Measurements from ENCODE around the gene ZBTB47. TPM values are rescaled to one million over a fixed set of nuclear protein-coding genes. Genes with fewer than 3 reads are reported as not detected.
A peak's percentile ranks its signal among the peaks of the same experiment; 100 is the strongest.

Gene ZBTB47
- 0.11 TPM for polyA plus RNA-seq

DNA sequence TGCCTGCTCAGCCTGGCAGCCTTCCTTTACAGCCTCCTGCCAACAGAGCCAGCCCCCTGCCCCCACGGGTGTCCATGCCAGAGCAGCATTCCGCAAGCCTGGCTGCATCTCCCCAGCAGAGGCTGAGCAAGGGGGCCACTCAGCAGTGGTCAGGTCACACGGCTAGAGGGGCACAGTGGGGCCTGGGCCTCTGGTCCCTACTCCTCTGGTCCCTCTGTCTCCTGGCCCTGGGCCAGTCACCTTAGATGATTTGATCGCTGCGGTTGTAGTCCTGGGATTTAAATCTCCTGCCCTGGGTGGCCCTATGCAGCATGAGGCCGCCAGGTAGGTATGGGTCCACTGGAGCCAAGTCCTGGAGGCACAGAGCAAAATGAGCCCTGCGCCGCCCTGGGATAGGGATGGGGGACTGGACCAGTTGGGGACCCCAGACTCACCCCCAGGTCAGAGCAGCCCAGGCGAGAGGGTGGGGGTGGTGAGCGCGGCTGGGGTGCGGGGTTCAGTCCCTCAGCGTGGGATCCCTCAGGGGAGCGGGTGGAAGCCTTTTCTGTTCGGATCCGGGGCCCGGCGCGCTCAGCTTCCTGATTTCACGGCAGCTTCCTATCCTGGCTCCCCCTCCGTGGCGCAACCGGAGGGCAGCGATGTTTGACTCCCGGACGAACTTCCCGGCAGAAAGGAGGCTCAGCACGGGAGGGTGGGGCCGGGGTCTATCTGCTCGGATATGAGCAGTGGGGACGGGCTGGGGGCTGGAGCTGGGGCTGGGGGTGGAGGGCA, at the start of gene ZBTB47:
ZBTB47 (plus strand) TSS at position 138 of the 771 bp plus-strand sequence. CDS start 4,659 bp downstream, outside the sequence.
- Mint-ChIP-seq H3K36me3 (no peaks in the 10 kb centered on the region), H3K4me3 (peak within 1 kb of the TSS; percentile 28 to 94 (median 84)), H3K9me3 (peaks cover 0 to 1% (median 0%) of the 10 kb centered on the region in 3 donors), H3K4me1 (peaks cover 8 to 15% (median 13%) of the 10 kb centered on the region in 3 donors), H3K27me3 (peaks cover 2% of the 10 kb centered on the region), H3K27ac (peak within 1 kb of the TSS in 1 of 3 donors; percentile 47)

DNA sequence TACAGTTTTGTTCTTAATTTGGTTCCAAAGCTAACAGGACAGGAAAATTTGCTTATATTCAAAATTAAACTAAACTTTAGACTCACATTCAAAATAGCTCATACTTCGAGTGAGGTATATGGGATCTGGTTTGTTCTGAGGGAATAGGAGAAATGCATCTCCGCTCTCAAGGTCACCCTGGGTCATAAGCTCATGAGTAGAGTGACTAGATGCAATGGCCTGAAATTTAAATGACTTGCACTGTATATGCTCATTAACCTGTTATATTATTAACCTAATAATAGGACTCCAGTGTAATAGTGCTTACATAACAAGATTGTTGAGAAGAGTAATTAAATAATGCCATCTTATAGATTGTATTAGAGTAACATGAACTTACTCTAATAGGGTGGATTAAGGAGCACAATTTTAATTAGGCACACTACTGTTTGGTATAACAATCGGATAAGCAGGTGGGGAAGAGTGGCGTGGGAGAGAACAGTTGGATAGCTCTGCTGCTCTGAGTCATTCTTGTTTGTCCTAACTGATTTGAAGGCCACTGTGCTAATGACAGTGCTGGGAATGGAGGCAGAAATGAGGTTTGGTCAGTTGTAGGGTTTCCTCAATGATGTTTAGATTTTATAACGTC, 47.8 kb upstream of the ZBTB47 start:
- Mint-ChIP-seq H3K4me3 (no peak overlapping the region), H3K4me1 (peaks cover 31 to 42% (median 40%) of the 10 kb centered on the region in 3 donors), H3K9me3 (peaks cover 2 to 4% (median 2%) of the 10 kb centered on the region in 3 donors), H3K27ac (peak overlapping the region in 1 of 3 donors; percentile 7), H3K27me3 (no peaks in the 10 kb centered on the region), H3K36me3 (peaks cover 6% of the 10 kb centered on the region)

DNA sequence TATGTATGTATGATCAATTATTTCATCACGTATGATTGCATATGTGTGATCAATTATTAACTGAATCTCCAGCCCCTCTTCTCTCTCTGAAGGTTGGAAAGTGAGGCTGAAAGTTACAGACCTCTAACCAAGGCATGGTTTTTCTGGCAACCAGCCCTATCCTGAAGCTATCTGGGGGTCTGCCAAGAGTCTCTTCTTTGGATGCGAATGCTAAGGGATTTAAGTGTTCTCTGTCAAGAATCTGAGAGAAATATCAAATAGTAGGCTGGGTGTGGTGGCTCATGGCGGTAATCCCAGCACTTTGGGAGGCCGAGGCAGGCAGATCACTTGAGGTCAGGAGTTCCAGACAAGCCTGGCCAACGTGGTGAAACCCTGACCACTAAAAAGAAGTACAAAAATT, 44.9 kb upstream of the ZBTB47 start:
- peaks cover 0 to 4% (median 2%) of the 10 kb centered on the region in 3 donors for H3K9me3 Mint-ChIP-seq
- peaks cover 35 to 48% (median 43%) of the 10 kb centered on the region in 3 donors for H3K4me1 Mint-ChIP-seq
- H3K36me3 Mint-ChIP-seq = peaks cover 6% of the 10 kb centered on the region
- H3K27me3 Mint-ChIP-seq = no peaks in the 10 kb centered on the region
- H3K4me3 Mint-ChIP-seq = no peak overlapping the region
- H3K27ac Mint-ChIP-seq = peak overlapping the region in 1 of 3 donors; percentile 25

DNA sequence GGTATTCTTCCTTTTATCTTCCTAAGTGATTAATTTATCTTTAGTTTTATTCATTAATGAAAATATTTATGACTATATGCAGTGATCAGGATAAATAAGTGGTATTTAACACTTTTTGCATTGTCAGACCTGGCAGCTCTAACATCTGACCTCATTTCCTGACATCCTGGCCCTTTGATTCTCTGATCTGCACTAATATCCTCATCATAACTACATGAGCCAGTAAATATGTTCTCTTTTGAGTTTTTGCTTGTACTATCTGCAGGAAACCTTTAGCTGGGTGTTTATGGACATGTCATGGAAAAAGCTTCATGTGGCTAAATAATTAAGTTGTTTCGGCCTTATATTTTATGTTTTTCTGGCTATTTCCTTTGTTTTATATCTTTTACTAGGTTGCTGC, 42.5 kb upstream of the ZBTB47 start:
- peaks cover 29 to 44% (median 31%) of the 10 kb centered on the region in 3 donors for H3K4me1 Mint-ChIP-seq
- no peaks in the 10 kb centered on the region for H3K27me3 Mint-ChIP-seq
- H3K27ac Mint-ChIP-seq = no peak overlapping the region
- no peaks in the 10 kb centered on the region for H3K9me3 Mint-ChIP-seq
- H3K4me3 Mint-ChIP-seq = peak overlapping the region in 1 of 4 donors; percentile 61
- H3K36me3 Mint-ChIP-seq = peaks cover 4% of the 10 kb centered on the region

DNA sequence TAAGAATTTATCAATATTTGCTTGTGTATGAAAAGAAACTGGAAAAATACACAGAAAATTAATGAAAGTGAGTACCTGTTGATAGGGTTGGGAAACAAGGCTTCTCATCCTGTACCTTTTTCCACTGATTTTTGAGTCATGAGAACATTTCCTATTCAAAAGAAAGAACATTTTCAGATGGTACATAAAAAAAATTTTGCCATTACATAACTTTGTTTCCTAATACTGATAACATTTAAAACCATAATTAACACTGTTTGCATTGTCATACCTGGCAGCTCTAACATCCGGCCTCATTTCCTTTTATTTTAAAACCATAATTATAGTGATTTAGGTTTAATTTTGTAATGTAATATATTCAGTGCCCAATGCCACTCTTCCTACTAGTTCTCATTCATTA, 41.3 kb upstream of the ZBTB47 start:
- H3K36me3 Mint-ChIP-seq = peaks cover 4% of the 10 kb centered on the region
- no peaks in the 10 kb centered on the region for H3K9me3 Mint-ChIP-seq
- no peaks in the 10 kb centered on the region for H3K27me3 Mint-ChIP-seq
- H3K4me3 Mint-ChIP-seq = peak overlapping the region in 1 of 4 donors; percentile 74
- H3K27ac Mint-ChIP-seq = no peak overlapping the region
- peaks cover 28 to 42% (median 28%) of the 10 kb centered on the region in 3 donors for H3K4me1 Mint-ChIP-seq

DNA sequence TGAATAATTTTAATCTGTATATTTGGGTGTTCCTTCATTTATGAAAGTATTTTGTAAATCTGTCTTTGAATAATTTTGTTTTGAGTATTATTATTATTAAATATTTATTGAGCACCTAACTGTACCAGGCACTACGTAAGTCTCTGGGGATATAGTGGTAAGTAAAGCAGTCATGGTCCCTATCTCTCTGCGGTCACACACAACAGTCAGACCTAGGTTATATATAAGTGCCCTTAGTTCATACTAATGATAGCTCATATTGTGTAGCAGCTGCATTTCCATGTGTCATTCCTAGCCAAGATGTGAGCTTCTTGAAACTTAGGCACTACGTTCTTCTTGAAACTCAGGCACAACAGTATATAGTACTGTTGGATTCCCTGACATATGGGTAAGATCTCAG, 40.6 kb upstream of the ZBTB47 start:
- Mint-ChIP-seq H3K27ac (peak overlapping the region in 1 of 3 donors; percentile 1), H3K4me3 (peak overlapping the region in 2 of 4 donors; percentile 0 to 3), H3K36me3 (peaks cover 4% of the 10 kb centered on the region), H3K9me3 (no peaks in the 10 kb centered on the region), H3K4me1 (peaks cover 26 to 42% (median 29%) of the 10 kb centered on the region in 3 donors), H3K27me3 (no peaks in the 10 kb centered on the region)

DNA sequence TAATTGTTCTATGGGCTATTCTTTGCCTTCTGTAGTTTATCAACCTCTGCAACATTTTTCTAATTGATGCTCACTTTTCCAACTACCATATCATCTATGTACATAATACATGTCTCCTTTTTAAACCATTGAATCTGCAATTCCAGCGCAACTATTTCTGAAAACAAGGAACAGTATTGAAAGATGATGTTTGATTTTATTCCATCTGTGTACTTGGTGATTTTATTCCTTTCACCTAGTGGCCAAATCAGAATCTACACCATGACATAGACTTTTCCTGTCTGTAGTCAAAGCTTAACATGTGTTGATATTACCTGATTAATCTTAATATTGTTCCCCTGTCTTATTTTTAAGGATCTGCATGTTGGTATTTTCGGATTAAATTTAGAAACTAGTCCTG, 40.0 kb upstream of the ZBTB47 start:
- Mint-ChIP-seq H3K27me3 (no peaks in the 10 kb centered on the region), H3K4me3 (peak overlapping the region in 2 of 4 donors; percentile 0 to 3), H3K4me1 (peaks cover 26 to 42% (median 29%) of the 10 kb centered on the region in 3 donors), H3K27ac (no peak overlapping the region), H3K36me3 (peaks cover 4% of the 10 kb centered on the region), H3K9me3 (no peaks in the 10 kb centered on the region)

DNA sequence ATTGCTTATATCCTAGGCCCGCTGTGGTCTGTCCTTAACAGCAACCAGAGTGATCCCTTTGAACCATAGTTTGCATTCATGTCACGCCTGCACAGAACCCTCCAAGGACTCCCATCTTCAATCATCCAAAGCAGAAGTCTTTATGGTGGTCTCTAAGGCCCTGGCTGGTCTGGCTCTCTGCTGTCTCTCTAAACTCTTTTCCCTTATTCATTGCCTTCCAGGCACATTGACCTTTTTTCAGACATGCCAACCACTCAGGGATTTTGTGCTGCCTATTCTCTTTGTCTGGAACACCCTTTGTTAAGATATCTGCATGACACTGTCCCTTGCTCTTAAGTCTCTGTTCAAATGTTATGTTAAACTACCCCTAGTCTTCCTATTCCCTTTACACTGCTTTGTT, 21.9 kb upstream of the ZBTB47 start:
- H3K9me3 Mint-ChIP-seq = no peaks in the 10 kb centered on the region
- H3K4me1 Mint-ChIP-seq = peaks cover 0 to 6% (median 1%) of the 10 kb centered on the region in 3 donors
- H3K27ac Mint-ChIP-seq = no peak overlapping the region
- H3K4me3 Mint-ChIP-seq = no peak overlapping the region
- no peaks in the 10 kb centered on the region for H3K27me3 Mint-ChIP-seq
- peaks cover 6% of the 10 kb centered on the region for H3K36me3 Mint-ChIP-seq

DNA sequence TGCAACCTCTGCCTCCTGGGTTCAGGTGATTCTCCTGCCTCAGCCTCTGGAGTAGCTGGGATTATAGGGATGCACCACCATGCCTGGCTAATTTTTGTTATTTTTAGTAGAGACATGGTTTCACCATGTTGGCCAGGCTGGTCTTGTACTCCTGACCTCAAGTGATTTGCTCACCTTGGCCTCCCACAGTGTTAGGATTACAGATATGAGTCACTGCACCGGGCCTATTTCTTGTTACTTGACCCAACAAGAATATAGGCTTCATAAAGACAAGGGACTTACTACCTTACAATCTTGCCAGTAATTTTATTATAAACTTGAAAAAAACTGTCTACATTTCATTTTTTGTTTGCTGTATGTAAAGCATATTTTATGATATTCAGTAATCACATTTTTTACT, 21.4 kb upstream of the ZBTB47 start:
- Mint-ChIP-seq H3K27ac (no peak overlapping the region), H3K36me3 (peaks cover 6% of the 10 kb centered on the region), H3K4me1 (peaks cover 0 to 6% (median 1%) of the 10 kb centered on the region in 3 donors), H3K27me3 (no peaks in the 10 kb centered on the region), H3K9me3 (no peaks in the 10 kb centered on the region), H3K4me3 (no peak overlapping the region)

DNA sequence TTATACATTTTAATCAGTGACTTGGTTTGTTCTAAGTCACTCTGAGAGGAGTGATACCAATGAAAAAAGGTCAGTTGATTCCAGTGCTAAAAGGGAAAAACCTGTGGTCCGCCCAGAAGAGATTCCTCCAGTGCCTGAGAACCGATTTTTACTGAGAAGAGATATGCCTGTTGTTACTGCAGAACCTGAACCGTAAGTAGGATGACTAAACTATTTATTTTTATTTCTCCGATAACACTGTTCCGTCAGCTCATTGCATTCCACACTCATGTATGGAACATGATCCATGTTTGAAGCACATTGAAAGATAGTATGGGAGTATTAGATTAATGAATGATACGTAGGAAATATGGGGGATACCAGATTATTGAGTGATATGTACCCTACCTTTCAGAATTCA, 20.0 kb upstream of the ZBTB47 start:
- peak overlapping the region in 1 of 4 donors; percentile 60 for H3K4me3 Mint-ChIP-seq
- peak overlapping the region in 1 of 3 donors; percentile 26 for H3K27ac Mint-ChIP-seq
- peaks cover 6% of the 10 kb centered on the region for H3K36me3 Mint-ChIP-seq

DNA sequence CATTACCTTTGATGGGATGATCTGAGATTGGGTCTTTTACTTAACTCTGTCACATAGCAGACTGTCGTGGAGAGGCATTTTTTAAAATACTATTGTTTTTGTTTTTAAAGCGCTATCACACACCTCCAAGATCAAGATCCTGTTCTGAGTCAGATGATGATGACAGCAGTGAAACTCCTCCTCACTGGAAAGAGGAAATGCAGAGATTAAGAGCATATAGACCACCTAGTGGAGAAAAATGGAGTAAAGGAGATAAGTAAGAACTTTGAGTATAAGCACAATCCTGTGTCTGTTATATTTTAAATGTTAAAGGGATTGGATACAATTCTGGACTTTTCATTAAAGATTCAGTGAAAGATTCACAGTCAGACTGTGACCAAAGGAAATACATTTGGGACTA, 18.4 kb upstream of the ZBTB47 start:
- Mint-ChIP-seq H3K36me3 (peaks cover 9% of the 10 kb centered on the region), H3K27me3 (no peaks in the 10 kb centered on the region), H3K4me3 (no peak overlapping the region), H3K9me3 (no peaks in the 10 kb centered on the region), H3K27ac (peak overlapping the region in 1 of 3 donors; percentile 33), H3K4me1 (peaks cover 0 to 4% (median 0%) of the 10 kb centered on the region in 3 donors)

More for the DNA sequence above, 20.0 kb upstream of the ZBTB47 start:
- H3K4me1 Mint-ChIP-seq = peaks cover 0 to 4% (median 1%) of the 10 kb centered on the region in 3 donors
- H3K9me3 Mint-ChIP-seq = no peaks in the 10 kb centered on the region
- no peaks in the 10 kb centered on the region for H3K27me3 Mint-ChIP-seq

DNA sequence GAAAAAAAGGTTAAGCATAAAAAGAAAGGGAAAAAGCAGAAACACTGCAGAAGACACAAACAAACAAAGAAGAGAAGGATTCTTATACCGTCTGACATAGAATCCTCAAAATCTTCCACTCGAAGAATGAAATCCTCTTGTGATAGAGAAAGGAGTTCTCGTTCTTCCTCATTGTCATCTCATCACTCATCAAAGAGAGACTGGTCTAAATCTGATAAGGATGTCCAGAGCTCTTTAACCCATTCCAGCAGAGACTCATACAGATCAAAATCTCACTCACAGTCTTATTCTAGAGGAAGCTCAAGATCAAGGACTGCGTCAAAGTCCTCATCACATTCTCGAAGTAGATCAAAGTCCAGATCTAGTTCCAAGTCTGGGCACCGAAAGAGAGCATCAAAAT, 16.5 kb upstream of the ZBTB47 start:
- no peaks in the 10 kb centered on the region for H3K9me3 Mint-ChIP-seq
- no peak overlapping the region for H3K4me3 Mint-ChIP-seq
- H3K4me1 Mint-ChIP-seq = peaks cover 0 to 5% (median 0%) of the 10 kb centered on the region in 3 donors
- H3K27ac Mint-ChIP-seq = no peak overlapping the region
- H3K36me3 Mint-ChIP-seq = peaks cover 9% of the 10 kb centered on the region
- H3K27me3 Mint-ChIP-seq = no peaks in the 10 kb centered on the region

DNA sequence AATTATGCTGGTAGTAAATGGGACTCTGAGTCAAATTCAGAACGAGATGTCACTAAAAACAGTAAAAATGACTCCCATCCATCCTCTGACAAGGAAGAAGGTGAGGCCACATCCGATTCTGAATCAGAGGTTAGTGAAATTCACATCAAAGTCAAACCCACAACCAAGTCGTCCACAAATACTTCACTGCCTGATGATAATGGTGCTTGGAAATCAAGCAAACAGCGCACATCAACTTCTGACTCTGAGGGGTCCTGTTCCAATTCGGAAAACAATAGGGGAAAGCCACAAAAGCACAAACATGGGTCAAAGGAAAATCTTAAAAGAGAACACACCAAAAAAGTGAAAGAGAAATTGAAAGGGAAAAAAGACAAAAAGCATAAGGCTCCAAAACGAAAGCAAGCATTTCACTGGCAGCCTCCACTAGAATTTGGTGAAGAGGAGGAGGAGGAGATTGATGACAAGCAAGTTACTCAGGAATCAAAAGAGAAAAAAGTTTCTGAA, 15.1 kb upstream of the ZBTB47 start:
- Mint-ChIP-seq H3K27ac (no peak overlapping the region), H3K4me3 (no peak overlapping the region), H3K9me3 (no peaks in the 10 kb centered on the region)

DNA sequence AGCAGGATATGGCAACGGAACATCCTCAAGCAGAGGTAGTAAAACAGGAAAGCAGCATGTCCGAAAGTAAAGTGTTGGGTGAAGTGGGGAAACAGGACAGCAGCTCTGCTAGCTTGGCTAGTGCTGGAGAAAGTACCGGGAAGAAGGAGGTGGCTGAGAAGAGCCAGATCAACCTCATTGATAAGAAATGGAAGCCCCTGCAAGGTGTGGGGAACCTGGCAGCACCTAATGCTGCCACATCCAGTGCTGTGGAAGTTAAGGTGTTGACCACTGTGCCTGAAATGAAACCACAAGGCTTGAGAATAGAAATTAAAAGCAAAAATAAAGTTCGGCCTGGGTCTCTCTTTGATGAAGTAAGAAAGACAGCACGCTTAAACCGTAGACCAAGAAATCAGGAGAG, 14.3 kb upstream of the ZBTB47 start:
- Mint-ChIP-seq H3K9me3 (no peaks in the 10 kb centered on the region), H3K4me1 (peaks cover 0 to 2% (median 0%) of the 10 kb centered on the region in 3 donors), H3K27me3 (no peaks in the 10 kb centered on the region), H3K36me3 (peaks cover 3% of the 10 kb centered on the region), H3K27ac (peak overlapping the region in 1 of 3 donors; percentile 59), H3K4me3 (no peak overlapping the region)

More for the DNA sequence above, 15.1 kb upstream of the ZBTB47 start:
- H3K27me3 Mint-ChIP-seq = no peaks in the 10 kb centered on the region
- peaks cover 6% of the 10 kb centered on the region for H3K36me3 Mint-ChIP-seq
- peaks cover 0 to 5% (median 0%) of the 10 kb centered on the region in 3 donors for H3K4me1 Mint-ChIP-seq

DNA sequence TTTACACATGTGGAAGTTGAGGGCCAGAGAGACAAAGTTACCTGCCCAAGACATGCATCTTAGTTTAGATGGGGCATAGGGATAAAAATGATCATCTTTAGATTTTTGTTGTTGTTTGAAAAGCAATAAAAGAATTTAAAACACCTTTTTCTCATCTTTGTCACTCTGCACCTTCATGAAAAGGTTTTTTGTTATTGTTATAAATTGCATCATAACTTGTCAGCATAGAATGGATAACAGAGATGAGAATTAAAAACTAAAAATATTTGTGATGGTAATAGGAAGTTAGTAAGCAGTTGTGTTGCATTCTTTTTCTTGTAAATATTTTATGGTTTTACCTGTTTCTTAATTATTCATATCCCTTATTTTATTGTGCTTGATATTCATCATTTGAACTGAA, 13.4 kb upstream of the ZBTB47 start:
- no peak overlapping the region for H3K27ac Mint-ChIP-seq
- peaks cover 7% of the 10 kb centered on the region for H3K36me3 Mint-ChIP-seq
- H3K9me3 Mint-ChIP-seq = no peaks in the 10 kb centered on the region
- H3K27me3 Mint-ChIP-seq = no peaks in the 10 kb centered on the region
- H3K4me3 Mint-ChIP-seq = no peak overlapping the region
- peaks cover 0 to 2% (median 0%) of the 10 kb centered on the region in 3 donors for H3K4me1 Mint-ChIP-seq

All from IgD-negative memory B cell (primary cell).